DMS53 treated with DMSO at 0.1 percent for 48 hours (cell line): ENCODE measurements around the gene LNPEP.
"Not testable (repeated sequence)": the region's sequence is repeated elsewhere in the genome, so short reads cannot be mapped to it uniquely, and the experiment has no call there.

Source experiments
- DNase-seq: peaks from one replicate; lab custom pipeline; 2025; ENCODE audit not compliant: unreplicated experiment; lab: John Stamatoyannopoulos, UW

LNPEP gene

GRCh38 chr5:96928931-96929708 is 6.8 kb upstream of the LNPEP start:
- DNase-seq: no peak

- no peak for DNase-seq
Observed at GRCh38 chr5:96930058-96930457, 5.8 kb upstream of the LNPEP start.

- DNase-seq: no peak
Observed at GRCh38 chr5:96930589-96930988, 5.3 kb upstream of the LNPEP start.

- not testable (repeated sequence) for DNase-seq
Observed at GRCh38 chr5:96931037-96931436, 4.8 kb upstream of the LNPEP start.

GRCh38 chr5:96931605-96932004 is 4.3 kb upstream of the LNPEP start:
- no peak for DNase-seq

GRCh38 chr5:96932026-96932425 is 3.9 kb upstream of the LNPEP start:
- no peak for DNase-seq

GRCh38 chr5:96933764-96934707 is 1.8 kb upstream of the LNPEP start:
- peak; percentile 16 for DNase-seq

- DNase-seq: peak; percentile 86
Observed at GRCh38 chr5:96934708-96935558, 947 bp upstream of the LNPEP start.

- peak; percentile 28 for DNase-seq
Observed at GRCh38 chr5:96936431-96937320, 796 bp downstream of the LNPEP start.

- DNase-seq: no peak
Observed at GRCh38 chr5:96940586-96940985, 4.7 kb downstream of the LNPEP start.

- no peak for DNase-seq
Observed at GRCh38 chr5:96941140-96941539, 5.3 kb downstream of the LNPEP start.

GRCh38 chr5:96942078-96942477 is 6.2 kb downstream of the LNPEP start:
- no peak for DNase-seq

GRCh38 chr5:96942911-96943310 is 7.0 kb downstream of the LNPEP start:
- no peak for DNase-seq

- no peak for DNase-seq
Observed at GRCh38 chr5:96943799-96944198, 7.9 kb downstream of the LNPEP start.

GRCh38 chr5:96945144-96945897 is 9.4 kb downstream of the LNPEP start:
- DNase-seq: no peak

GRCh38 chr5:96946381-96946780 is 10.5 kb downstream of the LNPEP start:
- DNase-seq: no peak

- DNase-seq: no peak
Observed at GRCh38 chr5:96952118-96952750, 16.4 kb downstream of the LNPEP start.

GRCh38 chr5:96952974-96953730 is 17.3 kb downstream of the LNPEP start:
- DNase-seq: no peak
